Hematopoietic multipotent progenitor cell treated with erythropoietin and hydrocortisone succinate and interleukin-3 and kit ligand, for 4 days (in vitro differentiated cells): ENCODE results near the gene LPIN1.
"Not testable (repeated sequence)": the region's sequence is repeated elsewhere in the genome, so short reads cannot be mapped to it uniquely, and the experiment has no call there.

Experiments
- DNase-seq: peaks from one replicate; pipeline ENCODE4 v3.0.0-alpha.2; 2015

LPIN1 gene

DNA sequence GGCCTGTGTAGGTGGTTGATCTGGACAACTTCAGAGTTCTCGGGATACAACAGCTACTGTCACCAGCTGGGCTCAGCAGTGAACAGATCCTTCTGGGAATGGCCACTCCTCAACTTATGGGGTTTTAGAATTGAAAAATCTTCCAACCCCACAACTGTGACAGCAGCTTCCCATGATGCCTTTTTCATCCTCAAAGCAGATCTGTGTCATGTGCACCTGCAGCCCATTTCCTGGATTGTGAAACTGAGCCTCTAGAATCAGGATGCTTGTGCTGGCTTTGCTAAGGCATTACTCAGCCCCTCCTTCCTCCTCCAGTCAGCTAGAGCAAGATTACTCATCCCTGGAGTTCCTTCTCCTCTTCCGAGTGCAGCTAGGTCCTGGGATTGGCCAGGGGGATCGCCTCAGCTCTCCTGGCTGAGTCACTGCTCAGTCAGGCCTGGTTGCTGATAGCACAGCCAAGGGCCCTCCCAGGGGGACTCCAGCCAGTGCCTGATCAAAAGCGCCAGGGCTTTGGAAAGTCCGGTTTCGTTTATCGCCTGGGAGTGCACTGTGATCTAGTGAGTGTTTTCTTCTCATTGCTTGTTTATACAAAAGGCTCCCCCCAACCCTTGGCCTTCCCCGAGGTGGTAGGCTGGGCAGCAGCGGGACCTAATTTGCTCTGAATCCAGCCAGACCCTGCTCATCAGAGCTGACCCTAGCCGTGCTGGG, 2.4 kb upstream of the LPIN1 start:
- peak; percentile 96 for DNase-seq

DNA sequence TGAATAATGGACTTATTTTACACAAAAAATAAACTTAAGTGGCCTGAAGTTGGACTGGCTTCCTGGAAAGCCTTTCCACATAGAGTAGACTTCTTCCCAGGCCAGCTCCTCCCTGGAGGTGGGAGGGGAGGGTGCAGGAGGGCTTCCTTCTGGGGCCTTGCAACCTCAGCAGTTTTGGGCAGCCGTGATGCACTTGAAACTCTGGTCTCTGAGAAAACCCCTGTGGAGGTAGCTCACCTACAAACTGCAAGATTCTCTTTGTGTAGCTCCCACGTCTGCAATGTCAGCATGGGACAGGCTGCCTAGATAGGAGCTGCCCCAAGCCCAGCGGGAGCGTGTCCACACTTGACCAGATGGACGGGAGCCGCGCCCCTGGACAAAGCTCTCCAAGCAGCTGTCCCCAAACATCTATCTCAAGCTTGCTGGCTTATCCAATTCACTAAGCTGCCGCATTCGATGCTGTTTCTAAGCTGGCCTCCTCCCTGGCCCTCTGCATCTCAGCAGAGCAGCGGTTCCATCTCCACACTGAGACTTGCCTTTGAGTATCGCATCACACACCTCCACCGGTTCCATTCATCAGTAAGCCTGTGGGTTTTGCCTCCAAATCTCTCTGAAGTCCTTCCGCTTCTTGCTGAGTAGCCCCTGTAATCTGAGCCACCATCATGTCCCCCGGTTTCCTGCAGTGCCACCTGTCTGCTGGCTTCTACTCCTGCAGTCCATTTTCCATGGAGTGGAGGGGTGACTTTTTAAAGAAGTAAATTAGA, 1.6 kb upstream of the LPIN1 start:
- DNase-seq, result peak; percentile 90

DNA sequence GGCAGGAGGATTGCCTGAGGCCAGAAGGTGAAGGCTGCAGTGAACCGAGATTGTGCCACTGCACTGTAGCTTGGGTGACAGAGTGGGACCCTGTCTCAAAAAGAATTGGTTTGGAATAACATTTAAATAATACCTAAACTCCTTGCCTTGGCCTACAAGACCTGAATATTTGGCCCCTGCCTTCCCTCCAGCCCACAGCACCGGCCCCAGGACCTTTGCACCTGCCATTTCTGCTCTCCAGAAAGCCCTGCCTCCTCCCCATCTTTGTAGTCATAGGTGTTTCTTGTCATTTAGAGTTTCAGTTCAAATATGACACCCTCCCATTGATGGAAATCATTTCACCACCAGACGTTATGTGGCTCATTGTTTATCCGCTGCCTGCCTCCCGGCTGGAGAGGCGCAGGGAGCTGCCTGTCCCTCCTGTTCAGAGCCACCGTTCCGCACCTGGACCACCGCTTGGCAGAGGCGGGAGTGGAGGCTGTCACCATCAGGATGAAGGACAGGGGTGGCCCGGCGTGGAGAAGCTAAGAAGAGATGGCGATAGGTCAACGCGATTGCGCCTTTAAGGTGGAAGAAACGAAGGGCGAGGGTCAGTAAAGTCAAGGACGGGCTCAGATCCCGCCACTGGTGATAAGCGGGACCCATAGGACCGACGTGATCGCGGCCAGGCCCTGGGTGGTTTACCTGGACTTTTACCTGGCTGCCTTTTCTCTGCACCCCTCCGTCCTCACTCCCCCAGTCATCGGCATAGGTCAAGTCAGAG, 638 bp upstream of the LPIN1 start:
- no peak for DNase-seq

DNA sequence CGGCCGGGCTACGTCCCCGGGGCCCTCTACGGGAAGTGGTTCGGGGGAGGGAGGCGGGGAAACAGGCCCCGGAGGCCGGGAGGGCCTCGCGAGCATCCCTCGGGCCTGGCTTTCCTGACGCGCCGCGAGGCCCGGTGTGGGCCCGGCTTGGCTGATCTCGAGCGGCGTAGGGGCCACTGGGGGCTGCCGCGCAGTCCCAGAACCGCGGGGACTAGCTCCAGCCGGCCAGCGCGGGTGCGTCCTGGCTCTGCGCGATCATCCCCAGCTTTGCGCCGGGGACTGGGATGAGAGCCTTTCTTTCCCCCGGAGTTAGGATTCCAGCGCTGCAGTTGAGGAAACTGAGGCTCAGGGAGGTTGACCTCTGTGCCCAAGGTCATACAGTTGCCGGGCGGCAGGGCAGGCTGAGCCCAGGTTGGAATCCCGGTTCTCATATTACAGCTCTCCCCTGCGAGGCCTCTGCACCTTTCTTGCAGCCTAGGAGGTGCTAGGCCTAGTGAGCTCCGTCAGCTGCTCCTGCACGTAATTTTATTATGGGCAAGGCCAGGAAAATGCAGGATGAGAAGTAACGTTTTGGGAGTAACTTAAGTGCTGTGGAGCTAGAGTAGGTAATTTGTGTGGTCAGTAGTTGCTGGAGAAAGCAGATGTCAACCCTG, 501 bp downstream of the LPIN1 start:
- peak; percentile 43 for DNase-seq

DNA sequence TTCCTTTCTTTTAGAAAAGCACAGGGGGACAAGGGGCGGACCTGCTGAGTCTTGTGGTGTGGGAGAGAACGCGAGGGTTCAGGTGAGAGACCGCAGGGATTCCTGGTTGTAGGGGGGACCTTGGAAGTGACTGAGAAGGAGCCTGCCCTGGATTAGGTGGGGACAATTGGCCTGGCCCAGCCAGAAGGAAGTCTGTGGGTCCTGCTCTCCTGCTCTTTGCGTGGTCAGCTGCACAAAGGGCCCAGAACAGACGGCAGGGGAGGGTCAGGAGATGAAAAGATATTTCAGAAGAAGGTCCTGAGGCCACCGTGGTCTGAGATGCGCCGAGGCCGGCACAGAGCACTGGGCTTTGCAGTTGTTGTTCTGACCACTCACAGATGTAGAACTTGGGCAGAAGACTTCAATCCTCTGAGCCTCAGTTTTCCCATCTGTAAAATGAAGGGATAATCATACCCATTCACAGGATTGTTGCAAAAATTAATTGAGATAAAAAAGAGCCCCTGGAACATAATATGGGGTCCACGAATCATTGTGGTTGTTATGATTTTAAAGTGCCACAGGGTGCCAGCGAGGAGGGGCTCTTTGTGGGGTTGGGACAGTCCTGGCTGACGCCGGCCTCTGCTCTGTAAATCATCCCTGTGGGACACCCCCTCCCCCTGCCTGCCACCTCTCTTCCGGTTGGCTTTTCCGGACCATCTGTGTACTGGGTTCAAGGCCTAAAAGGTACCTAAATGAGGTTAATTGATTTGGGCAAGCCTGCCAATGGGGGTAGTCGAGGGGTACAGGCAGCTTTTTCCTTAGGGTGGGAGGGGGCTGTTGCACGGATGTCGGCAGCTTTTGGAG, 1.8 kb downstream of the LPIN1 start:
- DNase-seq, result peak; percentile 32

DNA sequence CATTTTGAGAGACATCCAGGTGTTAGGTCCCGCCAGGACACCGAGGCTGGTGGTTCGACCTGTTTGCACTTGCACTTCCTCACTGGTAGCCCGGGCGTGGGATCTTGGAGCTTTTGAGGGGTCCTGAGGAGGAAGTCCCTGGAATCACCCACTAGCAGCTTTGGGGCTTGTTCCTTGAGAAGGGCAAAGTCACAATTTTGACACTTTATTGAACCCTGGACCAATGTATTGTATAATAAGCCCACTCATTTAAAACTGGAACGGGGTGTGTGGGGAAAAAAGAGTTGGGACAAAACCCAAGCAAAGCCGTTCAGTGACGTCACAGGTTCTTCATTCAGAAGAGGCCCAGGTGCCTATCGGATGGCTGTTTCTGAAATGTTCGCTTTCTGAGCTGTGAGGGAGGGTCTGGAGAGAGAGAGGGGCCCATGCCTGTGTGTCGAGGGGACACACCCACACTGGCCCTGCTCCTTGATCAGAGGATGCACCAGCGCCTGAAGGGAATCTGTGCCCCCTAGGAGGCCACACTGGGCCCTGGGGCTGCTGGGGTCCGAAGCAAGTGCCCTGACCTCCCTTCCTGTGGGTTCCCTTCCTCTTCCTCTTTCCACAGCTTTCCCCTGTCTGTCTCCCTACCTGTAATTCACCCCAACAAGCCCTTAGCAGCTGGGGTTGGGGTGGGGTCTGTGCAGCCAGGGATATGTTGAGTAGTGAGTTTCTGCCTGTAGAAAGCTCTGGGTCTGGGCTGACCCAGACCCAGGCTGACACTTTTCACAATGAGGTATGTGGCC, 2.6 kb downstream of the LPIN1 start:
- peak; percentile 16 for DNase-seq

DNA sequence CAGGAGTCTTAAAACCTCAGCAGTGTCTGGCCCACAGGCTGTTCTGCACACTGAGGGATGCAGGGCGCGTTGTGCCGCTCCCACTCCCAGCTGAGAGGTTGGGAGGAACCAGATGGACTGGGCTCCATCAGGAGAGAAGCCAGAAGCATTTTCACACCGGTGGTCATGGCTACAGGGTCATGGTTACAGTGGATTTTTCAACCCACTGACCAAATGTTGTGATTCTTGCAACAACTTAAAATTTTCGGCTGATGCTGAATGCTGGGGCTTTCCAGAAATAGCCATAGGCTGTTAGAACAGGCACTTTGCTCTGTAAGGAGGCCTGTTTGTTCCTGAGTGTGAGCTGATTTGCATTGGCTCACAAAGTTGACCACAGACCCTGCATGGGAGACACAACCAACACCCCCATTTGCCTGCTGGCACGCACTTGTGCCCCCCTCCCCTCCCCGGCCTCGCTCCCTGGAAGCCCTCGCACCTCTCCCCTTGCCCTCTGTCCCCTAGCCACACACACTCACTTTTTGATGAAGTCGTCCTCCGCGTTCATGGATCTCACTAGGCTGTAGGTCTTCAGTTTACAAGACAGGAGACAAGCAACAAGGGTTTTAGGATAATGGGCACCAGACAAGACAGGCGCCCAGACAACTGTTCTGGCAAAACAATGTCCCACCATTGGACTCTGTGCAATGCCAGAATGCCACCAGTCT, 3.4 kb downstream of the LPIN1 start:
- peak; percentile 53 for DNase-seq

DNA sequence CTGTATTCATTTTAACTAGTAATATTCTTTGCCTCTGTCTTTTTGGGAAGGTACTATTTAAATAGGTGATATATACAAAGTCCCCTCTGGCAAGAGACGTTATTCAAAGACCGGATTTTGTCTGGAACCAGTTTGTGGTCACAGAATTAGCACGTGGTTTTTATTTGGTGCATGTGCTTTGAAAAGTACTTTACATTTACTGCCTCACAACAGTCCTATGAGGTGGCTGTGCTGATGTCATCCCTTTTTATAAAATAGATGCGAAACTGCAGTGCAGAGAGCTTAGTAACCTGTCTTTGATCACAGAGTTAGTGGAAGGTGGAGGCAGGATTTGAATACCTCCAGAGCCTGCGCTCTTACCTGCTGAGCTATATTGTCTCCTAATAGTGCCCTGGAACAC, 4.0 kb downstream of the LPIN1 start:
- peak; percentile 65 for DNase-seq

DNA sequence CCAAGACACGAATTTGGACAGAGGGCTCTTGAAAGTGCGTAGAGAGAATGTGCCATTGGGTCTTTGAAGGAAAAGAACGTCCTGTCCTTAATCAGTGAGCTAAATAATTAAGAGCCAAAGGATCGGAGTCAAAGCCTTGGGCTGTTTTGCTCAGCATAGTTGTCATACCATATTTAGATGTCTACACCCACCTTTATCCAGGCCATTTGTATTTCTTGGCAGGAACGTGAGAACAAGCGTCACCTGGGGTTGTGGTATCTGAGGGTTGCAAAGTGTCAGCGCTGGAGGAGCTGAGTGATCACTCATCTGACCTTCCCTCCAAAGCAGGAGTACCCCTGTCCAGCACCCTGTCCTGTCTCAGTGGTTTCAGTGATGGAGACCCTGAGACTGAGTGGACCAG, 4.5 kb downstream of the LPIN1 start:
- DNase-seq, result peak; percentile 25

DNA sequence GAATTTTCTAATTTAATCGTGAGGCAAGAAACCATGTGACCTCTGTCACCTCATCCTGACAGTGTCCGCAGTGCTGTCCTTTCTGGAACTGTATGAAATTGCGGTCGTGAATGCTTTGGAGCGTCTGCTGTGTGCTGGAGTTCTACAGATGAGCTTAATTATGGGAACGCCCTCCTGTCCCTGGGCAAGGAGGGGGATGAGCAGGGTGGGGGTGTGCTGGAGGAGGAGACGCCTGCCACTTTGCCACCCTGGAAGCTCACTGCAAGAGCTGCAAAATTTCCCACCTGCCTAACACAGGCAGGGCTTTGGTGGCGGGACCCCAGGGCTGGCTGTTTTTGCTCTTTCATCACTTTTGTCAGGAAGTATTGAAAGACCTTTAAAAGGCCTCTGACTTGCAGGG, 6.5 kb downstream of the LPIN1 start:
- DNase-seq, result peak; percentile 32

DNA sequence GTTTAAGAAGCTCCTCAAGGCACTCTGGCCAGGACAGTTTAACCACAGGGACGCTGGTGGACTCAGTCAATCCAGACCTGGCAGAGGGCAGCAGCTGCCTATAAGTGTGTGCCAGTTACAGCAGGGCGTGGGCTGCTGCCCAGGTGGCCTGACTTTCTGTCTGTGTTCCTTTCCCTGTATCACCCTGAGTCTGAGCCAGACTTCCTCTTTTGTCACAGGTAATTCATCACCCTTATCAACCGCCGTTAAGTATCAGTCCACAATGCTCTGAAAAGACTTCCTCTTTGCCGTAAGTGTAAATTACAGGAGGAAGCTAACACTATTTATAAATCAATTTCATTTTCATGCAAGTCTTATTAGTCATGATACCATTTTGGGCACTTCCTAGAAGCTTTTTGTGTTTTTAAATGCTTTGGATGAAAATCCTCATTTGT, 7.0 kb downstream of the LPIN1 start:
- DNase-seq, result peak; percentile 89

DNA sequence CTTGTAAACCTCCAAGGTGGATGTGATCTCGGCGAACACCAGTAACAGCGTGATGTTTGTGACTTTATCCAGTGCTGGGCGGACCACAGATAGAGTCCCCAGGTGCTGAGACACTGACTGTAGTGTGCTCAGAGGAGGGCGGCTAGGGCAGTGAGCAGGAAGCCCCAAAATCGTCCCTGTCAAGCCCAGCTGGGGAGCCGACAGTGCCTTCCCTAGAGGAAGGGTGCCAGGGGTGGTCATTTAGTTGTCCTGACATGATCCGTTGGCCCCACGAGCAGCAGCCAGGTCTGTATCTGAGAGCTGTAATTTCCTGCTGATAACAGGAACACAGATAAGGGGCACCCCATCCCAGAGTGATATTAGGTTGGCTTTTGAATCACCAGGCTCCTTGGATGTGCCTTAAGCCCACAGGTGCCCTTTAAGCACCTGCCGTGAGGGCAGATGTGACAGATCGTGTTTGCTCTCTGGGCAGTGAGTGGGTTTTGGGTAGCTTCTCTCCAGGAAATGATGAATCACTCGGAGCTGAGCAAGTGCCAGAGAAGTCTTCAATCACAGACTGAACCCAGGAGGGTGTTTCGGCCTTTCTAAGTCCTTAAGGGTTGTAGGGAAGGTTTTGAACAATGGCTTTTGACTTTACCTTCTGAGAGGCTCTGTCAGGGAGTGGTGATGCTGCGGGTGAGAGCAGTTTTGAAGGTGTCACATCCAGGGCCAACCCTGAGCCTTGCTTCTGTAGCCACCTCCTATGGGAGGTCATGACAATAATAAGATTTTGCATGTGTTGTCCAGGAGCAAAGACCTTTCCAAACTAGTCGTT, 7.7 kb downstream of the LPIN1 start:
- DNase-seq, result peak; percentile 76

DNA sequence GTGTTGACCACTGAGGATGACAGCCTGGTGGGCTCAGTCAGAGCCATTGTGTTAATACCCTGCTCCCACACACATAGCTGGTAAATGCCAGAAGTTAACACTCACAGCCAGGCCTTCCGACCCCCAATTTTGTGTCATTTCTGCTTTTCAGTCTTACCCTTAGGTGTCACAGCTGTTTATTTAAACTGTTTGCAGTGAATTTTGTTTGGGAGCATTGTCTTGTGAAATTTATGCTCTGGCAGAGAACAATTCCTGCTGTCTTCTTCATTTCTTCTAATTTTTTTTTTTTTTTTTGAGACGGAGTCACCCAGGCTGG, 8.2 kb downstream of the LPIN1 start:
- no peak for DNase-seq

DNA sequence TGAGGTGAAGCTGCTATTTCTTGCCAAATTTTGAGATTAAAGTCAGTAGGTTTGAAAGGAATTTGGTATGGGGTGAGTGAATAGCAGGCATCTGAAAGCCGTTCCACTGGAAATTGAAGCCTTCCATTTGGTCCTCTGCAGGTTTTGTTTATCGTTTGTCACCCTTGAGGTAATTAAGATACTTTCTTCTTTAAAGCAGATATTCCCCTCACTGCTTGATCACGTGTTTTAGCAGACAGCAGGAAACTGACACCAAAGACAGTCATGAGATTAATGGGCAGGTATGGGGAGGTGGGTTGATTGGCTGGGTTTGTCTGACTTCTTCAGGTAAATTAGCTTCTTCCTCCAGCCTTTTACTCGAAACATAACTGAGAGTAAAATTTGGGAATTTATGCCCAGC, 10.7 kb downstream of the LPIN1 start:
- no peak for DNase-seq

DNA sequence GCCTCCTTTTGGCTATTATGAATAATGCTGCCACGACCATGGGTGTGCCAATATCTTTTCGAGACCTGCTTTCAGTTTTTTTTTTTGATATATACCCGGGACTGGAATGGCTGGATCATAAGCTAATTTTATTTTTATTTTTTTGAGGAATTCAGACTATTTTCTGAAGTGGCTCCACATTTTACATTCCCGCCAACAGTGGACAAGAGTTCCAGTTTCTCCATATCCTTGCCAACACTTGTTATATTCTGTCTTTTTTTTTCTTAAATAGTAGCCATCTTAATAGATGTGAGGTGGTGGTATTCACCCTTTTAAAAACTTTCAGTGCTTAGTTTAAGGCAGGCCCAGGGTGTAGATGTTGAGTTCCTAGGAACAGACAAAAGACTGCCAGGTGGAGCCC, 11.8 kb downstream of the LPIN1 start:
- no peak for DNase-seq

DNA sequence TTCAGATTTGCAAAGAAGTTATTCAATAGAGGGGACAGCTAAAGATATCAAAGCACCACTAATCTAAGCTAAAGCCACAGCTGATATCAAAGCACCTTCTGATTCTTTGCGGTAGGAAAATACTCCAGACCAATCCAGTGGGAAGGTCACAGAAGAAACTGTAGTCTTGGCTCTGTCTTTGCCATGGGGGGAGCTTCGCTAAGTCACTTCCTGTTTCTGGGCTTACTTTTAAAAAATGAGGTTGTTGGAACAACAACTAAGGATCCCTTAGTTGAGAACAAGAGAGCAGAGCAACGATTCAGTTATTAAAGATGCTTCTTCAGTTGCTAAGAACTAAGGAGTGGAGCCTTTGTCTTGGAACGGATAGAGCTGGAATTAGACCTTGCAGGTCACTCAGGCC, 12.2 kb downstream of the LPIN1 start:
- peak; percentile 41 for DNase-seq

DNA sequence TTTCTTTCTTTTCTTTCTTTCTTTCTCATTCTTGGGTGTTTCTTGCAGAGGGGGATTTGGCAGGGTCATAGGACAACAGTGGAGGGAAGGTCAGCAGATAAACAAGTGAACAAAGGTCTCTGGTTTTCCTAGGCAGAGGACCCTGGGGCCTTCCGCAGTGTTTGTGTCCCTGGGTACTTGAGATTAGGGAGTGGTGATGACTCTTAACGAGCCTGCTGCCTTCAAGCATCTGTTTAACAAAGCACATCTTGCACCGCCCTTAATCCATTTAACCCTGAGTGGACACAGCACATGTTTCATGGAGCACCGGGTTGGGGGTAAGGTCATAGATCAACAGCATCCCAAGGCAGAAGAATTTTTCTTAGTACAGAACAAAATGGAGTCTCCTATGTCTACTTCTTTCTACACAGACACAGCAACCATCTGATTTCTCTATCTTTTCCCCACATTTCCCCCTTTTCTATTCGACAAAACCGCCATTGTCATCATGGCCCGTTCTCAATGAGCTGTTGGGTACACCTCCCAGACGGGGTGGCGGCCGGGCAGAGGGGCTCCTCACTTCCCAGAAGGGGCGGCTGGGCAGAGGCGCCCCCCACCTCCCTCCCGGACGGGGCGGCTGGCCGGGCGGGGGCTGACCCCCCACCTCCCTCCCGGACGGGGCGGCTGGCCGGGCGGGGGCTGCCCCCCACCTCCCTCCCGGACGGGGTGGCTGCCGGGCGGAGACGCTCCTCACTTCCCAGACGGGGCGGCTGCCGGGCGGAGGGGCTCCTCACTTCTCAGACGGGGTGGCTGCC, 12.9 kb downstream of the LPIN1 start:
- not testable (repeated sequence) for DNase-seq

DNA sequence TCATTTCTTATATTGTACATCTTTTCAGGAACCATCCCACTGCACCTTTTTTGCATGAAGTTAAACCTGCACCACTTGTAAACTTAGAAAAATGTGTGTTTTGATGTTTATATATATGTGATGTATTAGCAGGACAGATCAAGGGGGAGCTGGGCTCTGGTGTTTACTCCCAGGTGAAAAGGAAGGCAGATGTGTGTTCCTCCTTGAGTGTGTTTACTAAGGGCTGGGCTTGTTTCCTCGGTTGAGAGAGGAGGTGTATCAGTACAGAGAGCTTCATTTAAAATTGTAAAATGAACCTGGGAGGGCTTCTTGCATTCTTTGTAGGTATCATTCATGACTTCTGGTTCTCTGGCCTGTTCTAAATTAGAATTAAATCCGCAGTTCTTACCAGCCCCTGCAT, 14.8 kb downstream of the LPIN1 start:
- no peak for DNase-seq

DNA sequence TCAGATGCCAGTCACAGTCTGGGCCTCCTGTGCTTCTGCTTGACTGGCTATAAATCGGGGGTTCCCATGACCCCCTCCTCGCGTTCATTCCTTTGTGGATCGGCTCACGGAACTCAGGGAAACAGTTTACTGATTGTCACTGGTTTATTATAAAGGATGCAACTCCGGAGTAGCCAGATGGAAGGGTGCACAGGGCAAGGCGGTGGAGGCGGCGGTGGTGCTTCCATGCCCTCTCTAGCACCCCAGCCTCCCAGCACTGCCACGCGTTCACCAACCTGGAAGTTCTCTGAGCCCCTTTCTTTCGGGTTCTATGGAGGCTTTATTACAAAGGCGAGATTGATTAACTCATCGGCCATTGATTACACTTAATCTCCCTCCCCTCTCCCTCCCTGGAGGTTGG, 15.6 kb downstream of the LPIN1 start:
- no peak for DNase-seq
